C4-2B (cell line): Measurements from ENCODE around the gene LRRC4C.

Source experiments
- CTCF ChIP-seq: fragments of 450-650 bp; conservative IDR thresholded peaks from 2 replicates; pipeline ENCODE4 v1.5.1; 2017; ENCODE audit warnings: mild to moderate bottlenecking
- ZFX ChIP-seq: fragments of 450-650 bp; IDR thresholded peaks from 2 replicates; pipeline ENCODE4 v1.6.1; 2017

GRCh38 chr11:41044747-41045146 is 414.7 kb downstream of the LRRC4C start:
- TF ChIP-seq CTCF = no peak
- no peak for TF ChIP-seq ZFX
